ENCODE data around the gene PAGE1.

DNA sequence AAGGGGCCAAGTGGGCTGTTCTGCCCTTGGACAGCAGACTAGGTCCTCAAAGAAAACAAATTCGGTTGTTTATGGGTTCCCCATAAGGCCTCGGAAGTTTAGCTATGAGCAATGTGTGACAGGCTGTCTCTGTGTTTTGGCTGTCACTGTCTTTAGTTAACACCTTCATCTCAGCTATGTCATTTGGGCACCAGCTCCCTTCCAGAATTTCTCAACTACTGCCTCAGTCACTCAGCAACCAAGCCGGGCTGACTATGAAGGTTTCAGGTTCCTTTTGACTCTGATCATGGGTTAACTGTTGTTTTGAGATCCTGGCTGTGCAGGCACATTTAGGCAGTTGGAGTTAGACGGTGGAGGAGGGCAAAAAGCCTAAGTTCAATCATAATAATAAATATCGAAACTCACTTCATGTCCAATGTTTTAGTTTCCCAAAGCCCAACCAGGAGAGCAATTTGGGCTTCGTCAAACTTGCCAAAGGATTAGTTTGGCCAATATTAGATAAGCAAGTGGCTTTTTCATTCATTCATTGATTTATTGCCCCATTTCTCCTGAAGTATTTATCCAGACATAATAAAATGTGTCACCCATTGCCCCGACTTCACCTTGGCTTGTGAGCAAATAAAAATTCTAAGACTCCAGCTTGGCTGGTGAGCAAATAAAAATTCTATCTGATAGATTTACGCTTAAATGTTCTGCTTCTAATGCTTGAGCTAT, 9.1 kb upstream of the PAGE1 start:
- TF ChIP-seq, protein P1, sequence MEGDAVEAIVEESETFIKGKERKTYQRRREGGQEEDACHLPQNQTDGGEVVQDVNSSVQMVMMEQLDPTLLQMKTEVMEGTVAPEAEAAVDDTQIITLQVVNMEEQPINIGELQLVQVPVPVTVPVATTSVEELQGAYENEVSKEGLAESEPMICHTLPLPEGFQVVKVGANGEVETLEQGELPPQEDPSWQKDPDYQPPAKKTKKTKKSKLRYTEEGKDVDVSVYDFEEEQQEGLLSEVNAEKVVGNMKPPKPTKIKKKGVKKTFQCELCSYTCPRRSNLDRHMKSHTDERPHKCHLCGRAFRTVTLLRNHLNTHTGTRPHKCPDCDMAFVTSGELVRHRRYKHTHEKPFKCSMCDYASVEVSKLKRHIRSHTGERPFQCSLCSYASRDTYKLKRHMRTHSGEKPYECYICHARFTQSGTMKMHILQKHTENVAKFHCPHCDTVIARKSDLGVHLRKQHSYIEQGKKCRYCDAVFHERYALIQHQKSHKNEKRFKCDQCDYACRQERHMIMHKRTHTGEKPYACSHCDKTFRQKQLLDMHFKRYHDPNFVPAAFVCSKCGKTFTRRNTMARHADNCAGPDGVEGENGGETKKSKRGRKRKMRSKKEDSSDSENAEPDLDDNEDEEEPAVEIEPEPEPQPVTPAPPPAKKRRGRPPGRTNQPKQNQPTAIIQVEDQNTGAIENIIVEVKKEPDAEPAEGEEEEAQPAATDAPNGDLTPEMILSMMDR (IDR thresholded peaks at IDR 0.05) = no peak
- TF ChIP-seq ZFX (IDR thresholded peaks at IDR 0.05; ENCODE audit: borderline replicate concordance) = no peak

All from 22Rv1 (cell line).